Activated CD4-positive, alpha-beta T cell treated with anti-CD3 and anti-CD28 coated beads for 4 hours (primary cell): ENCODE data around the gene ERMP1.

Experiments used
- DNase-seq, 2 donors: peaks; one replicate each; pipeline ENCODE4 v3.0.0-alpha.2; 2020

ERMP1 gene

GRCh38 chr9:5773324-5773999 lies 59.5 kb downstream of the ERMP1 start:
- no peak for DNase-seq

DNA sequence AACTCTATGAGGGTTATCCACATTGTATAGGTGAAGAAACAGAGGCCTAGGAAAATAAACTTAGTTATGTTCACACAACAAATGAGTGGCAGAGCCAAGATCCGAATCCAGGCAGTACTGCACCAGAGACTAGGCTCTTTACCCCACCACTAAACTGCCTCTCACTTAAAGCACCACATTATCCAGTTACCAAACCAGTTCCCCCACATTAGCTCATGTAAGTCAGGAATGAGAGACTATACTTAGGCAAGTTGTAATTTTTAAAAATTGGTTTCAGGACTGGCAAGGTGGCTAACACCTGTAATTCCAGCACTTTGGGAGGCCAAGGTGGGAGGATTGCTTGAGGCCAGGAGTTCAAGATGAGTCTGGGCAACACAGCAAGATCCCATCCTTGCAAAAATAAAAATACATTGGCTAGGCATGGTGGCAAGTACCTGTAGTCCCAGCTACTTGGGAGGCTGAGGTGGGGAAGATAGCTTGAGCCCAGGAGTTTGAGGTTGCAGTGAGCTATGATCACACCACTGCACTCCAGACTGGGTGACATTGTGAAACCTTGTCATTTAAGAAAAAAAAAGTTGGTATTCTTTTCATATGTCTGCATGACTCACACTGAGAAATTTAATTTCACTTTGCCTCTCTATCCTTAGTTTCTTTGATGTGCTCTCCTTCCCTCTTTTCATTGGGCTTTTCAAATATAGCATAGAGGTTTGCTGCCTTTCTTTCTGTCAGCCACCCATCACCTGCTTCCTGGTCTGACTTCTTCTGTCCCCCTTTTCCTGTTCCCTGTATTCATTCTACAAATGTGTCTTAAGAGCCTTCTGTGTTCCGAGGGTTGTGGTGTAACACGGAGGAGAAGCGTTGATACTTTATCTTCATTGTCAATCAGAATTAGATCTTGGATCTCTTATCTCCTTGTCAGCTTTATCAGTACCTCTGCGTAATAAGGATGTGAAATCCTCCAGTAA lies 64.7 kb downstream of the ERMP1 start:
- DNase-seq: no peak

GRCh38 chr9:5764130-5764868 lies 68.6 kb downstream of the ERMP1 start:
- no peak for DNase-seq

GRCh38 chr9:5762421-5762820 lies 70.5 kb downstream of the ERMP1 start:
- no peak for DNase-seq

DNA sequence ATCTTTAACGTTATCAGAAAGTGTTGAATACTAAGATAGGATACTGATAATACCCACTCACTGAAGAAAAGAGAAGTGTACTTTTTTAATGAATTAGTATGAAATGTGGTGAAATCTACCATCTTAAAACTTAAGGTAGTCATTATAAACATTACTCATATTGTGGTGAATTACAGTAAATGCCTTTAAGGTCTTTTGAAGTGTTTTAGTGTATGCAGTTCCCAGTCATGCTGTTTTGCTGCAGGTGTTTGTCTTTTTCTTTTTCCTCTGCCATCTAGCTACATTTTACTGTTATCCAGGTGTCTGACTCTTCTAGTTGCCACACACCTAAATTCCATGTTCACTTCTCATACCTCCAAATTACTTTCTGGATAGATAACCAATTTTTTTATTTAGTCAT lies 72.6 kb downstream of the ERMP1 start:
- DNase-seq: no peak

DNA sequence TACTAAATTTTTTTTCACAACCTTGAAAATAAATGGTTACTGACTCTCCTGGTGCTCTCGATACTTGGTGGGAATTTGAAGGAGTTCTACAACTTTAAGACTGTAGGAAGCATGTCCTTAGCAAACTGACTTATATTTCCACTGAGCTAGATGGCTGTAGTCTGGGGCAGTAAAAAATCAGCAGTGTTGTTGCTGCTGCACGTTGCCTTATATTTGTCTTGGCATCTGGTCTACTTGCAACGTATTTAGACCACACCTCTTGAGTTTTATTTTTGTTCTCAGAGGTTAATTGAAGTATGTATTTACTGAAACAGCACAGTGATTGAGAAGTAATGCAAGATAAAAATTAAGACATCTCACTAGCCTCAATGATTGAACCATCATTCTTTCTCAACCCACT lies 76.3 kb downstream of the ERMP1 start:
- DNase-seq: no peak

GRCh38 chr9:5750569-5750968 lies 82.3 kb downstream of the ERMP1 start:
- no peak for DNase-seq

- DNase-seq: no peak
Measured at GRCh38 chr9:5749306-5749705, 83.6 kb downstream of the ERMP1 start.

DNA sequence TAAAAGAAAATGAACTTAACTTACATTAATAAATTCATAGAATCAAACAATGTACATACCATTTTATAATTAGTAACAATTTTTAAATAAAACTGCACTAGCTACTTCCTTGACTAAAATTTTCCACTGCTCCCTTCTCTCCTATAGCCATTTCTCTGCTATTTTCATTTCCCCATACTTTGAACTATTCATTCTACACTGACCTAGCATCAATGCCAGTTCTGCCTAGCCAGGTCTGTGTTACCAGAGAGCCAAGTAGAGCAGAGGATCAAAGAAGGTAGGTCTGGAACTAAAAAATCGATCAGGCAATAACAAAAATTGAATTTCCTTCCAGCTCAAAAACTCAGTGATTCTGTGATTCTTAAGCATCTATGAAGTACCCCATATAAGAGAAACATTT lies 84.5 kb downstream of the ERMP1 start:
- DNase-seq: no peak

- DNase-seq: no peak
Measured at GRCh38 chr9:5743109-5743508, 89.8 kb downstream of the ERMP1 start.

DNA sequence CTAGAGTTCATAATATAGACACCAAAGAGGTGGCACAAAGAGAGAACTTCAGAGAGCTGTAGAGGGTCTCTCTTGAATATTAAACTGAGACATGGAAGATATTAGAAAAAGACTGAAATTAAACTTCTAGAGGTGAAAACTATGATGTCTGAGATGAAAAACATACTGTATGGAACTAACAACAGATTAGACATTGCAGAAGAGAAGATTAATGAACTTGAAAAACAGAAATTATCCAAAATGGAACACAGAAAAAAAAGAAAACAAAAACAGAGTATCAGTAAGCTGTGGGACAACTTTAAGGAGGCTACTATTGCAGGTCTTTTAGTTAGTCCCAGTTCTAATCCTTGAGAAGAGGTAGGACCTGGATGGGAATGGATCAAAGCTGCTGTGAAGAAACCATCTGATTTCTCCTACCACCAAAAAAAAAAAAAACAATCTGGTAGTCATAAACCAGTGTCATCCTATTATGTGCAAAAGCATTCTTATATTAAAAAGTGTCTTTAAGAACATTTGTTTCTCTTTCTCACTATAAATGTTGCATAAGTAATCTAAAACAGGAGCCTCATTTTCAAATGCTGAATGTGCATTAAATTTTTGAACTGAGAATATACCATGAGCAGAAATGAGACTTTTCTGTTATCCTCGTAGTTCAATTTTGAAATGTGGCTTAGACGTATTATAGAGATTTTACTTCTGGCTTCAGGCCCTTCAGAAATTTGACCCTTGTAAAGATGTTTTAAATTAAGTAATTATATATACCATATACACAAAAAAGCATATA lies 96.2 kb downstream of the ERMP1 start:
- DNase-seq: no peak

DNA sequence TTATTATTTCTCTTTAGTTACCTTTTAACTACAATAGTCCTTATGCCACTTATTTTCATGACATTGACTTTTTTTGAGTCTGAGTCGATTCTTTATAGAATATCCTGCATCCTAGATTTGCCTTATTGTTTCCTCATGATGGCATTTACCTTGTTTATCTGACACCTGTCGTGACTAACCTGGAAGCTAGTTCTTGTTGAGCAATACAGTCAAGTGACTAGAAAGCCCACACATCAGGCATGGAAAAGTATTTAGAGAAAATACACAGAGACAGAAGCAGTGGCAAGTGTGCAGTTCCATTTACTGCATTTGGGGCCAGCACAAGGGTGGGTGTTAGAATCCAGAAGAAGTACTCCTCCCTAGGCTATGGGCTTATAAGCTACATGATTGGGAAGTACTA lies 97.8 kb downstream of the ERMP1 start:
- no peak for DNase-seq
